ENCODE results near the gene CA12. TPM values are rescaled to one million over a fixed set of nuclear protein-coding genes. Genes with fewer than 3 reads are reported as not detected.
A peak's percentile ranks its signal among the peaks of the same experiment; 100 is the strongest.

Gene CA12
- total and polyA plus RNA-seq, 2 of the 8 experiments (the other 6 are each of a cell fraction or from before 2014, with no cell fraction given) = 4.7 to 4.9 TPM

GRCh38 chr15:63339836-63340235 lies 41.8 kb downstream of the CA12 start:
- H4K5ac ChIP-seq (ENCODE audit: insufficient read length, low read depth, low read length) = no peak overlapping the region
- H2BK5ac ChIP-seq (ENCODE audit: low read depth, low read length) = 0 out of 2 replicates have a peak overlapping the region, but pooled peaks have one; percentile 5
- DNase-seq (ENCODE audit: low read depth in 1 of 2, low spot score in 2 of 2) (no peak), FAIRE-seq (no peak)
- no peaks in the 10 kb centered on the region for H3K9me3 ChIP-seq (ENCODE audit: insufficient read depth in 2 of 2, low read depth in 1 of 2, low read length in 1 of 2)
- peak overlapping the region; percentile 55; the same call in 1 of the 2 replicates for H2BK20ac ChIP-seq (ENCODE audit: low read length)
- no peak overlapping the region for H3K14ac ChIP-seq (ENCODE audit: insufficient read length)
- peak overlapping the region; percentile 58 for H3K4me2 ChIP-seq (ENCODE audit: insufficient read depth in 1 of 2, low read depth in 2 of 2, low read length in 2 of 2)
- H3K23me2 ChIP-seq (ENCODE audit: low read depth, low read length) = no peaks in the 10 kb centered on the region
- H3K27ac ChIP-seq (ENCODE audit: low read depth, low read length) = no peak overlapping the region
- no peak overlapping the region for H3K56ac ChIP-seq (replicated peaks; ENCODE audit: insufficient read length, low read depth, low read length)
- H2AK5ac ChIP-seq (ENCODE audit: low read depth, low read length) = no peak overlapping the region
- H4K8ac ChIP-seq (ENCODE audit: extremely low read depth, insufficient read depth, low read length) = no peak overlapping the region
- H2BK120ac ChIP-seq (replicated peaks; ENCODE audit: low read depth, low read length) = no peak overlapping the region
- no peaks in the 10 kb centered on the region for H3K79me1 ChIP-seq (ENCODE audit: low read depth, low read length)
- no peak overlapping the region for H2BK12ac ChIP-seq (ENCODE audit: low read depth, low read length)
- H3K79me2 ChIP-seq (ENCODE audit: control insufficient read depth in 1 of 2, insufficient read depth in 2 of 2, low read length in 2 of 2) = no peaks in the 10 kb centered on the region
- no peaks in the 10 kb centered on the region for H4K20me1 ChIP-seq (replicated peaks in 1 of 2; ENCODE audit: control insufficient read depth in 1 of 2, insufficient read depth in 2 of 2, low read length in 2 of 2)
- no peak overlapping the region for H3K4ac ChIP-seq (replicated peaks; ENCODE audit: insufficient read length, low read depth, low read length)
- no peaks in the 10 kb centered on the region for H3K36me3 ChIP-seq (ENCODE audit: control insufficient read depth in 2 of 4, insufficient read depth in 4 of 4, low read length in 3 of 4)
- H3K23ac ChIP-seq (ENCODE audit: insufficient read length) = no peak overlapping the region
- peak overlapping the region in 1 of 4 experiments; percentile 20; a peak in 3 of 8 replicates for H3K4me3 ChIP-seq (ENCODE audit: extremely low read depth in 1 of 4, insufficient read depth in 2 of 4, low read depth in 3 of 4, low read length in 4 of 4)
- CTCF ChIA-PET (ENCODE audit: partially characterized antibody) = interaction anchor here (0.9 to 1.5 kb wide), 5 partner anchors 9 to 57 kb away, joined by 3 to 8 read pairs (median 3); no protein-coding TSS in a partner anchor
- no peaks in the 10 kb centered on the region; a peak in 1 of 7 replicates for H3K27me3 ChIP-seq (replicated peaks in 1 of 4; ENCODE audit: control insufficient read depth in 3 of 4, extremely low read depth in 1 of 4, insufficient read depth in 3 of 4, low read length in 3 of 4)
- POLR2A ChIA-PET (ENCODE audit: partially characterized antibody) = interaction anchor here (0.8 to 2.0 kb wide), 6 partner anchors 9 to 47 kb away, joined by 3 to 4 read pairs (median 3); no protein-coding TSS in a partner anchor
- no peak overlapping the region for H2AFZ ChIP-seq (ENCODE audit: low read length)
- no peak overlapping the region for H3K18ac ChIP-seq (ENCODE audit: extremely low read depth, low read length)
- peaks cover 20 to 32% (median 23%) of the 10 kb centered on the region in 4 experiments for H3K4me1 ChIP-seq (replicated peaks in 1 of 4; ENCODE audit: control insufficient read depth in 3 of 4, insufficient read depth in 4 of 4, low read length in 3 of 4)
- WGBS, 2 experiments (ENCODE audit: extremely low coverage in 1 of 2, insufficient coverage in 1 of 2, insufficient read length in 1 of 2, insufficient replicate concordance in 2 of 2, low coverage in 1 of 2, low lambda C conversion rate in 2 of 2, missing lambda C conversion rate in 1 of 2) = 6% methylated on average over 1 of the region's 1 CpG; no CpG with 5 or more reads in 1 of the 2 experiments
- H3K9ac ChIP-seq (replicated peaks in 1 of 4; ENCODE audit: extremely low read depth in 1 of 4, low read depth in 3 of 4, low read length in 3 of 4) = no peak overlapping the region
- H2BK15ac ChIP-seq (ENCODE audit: low read length) = no peak overlapping the region
- no peak overlapping the region for H4K91ac ChIP-seq (replicated peaks; ENCODE audit: insufficient read length, low read length)
- TF ChIP-seq KDM4A (IDR thresholded peaks at IDR 0.05; ENCODE audit: low read depth, low read length, severe bottlenecking) = peak; percentile 3
- no peak for TF ChIP-seq SIN3A (conservative IDR thresholded peaks at IDR 0.05 in 1 of 2, IDR thresholded peaks at IDR 0.05 in 1 of 2; ENCODE audit: low read depth in 1 of 2, low read length in 2 of 2)
